ENCODE measurements around the gene SHBG.

DNA sequence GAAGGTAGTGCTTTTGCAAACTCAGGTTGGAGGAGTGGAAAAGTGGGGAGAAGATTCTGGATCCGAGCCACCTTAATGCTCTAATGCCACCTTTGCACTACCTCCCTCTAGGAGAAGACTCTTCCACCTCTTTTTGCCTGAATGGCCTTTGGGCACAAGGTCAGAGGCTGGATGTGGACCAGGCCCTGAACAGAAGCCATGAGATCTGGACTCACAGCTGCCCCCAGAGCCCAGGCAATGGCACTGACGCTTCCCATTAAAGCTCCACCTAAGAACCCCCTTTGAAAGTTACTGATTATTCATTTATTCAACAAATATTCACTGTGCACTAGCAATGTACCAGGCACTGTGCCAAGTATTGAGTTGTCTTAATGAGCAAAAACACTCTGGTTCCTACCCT lies 3.2 kb downstream of the SHBG start:
- TF ChIP-seq, protein P1, sequence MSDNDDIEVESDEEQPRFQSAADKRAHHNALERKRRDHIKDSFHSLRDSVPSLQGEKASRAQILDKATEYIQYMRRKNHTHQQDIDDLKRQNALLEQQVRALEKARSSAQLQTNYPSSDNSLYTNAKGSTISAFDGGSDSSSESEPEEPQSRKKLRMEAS (IDR thresholded peaks at IDR 0.05; ENCODE audit: low read depth, low read length): no peak
- TF ChIP-seq, protein P2, sequence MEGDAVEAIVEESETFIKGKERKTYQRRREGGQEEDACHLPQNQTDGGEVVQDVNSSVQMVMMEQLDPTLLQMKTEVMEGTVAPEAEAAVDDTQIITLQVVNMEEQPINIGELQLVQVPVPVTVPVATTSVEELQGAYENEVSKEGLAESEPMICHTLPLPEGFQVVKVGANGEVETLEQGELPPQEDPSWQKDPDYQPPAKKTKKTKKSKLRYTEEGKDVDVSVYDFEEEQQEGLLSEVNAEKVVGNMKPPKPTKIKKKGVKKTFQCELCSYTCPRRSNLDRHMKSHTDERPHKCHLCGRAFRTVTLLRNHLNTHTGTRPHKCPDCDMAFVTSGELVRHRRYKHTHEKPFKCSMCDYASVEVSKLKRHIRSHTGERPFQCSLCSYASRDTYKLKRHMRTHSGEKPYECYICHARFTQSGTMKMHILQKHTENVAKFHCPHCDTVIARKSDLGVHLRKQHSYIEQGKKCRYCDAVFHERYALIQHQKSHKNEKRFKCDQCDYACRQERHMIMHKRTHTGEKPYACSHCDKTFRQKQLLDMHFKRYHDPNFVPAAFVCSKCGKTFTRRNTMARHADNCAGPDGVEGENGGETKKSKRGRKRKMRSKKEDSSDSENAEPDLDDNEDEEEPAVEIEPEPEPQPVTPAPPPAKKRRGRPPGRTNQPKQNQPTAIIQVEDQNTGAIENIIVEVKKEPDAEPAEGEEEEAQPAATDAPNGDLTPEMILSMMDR (IDR thresholded peaks at IDR 0.05; ENCODE audit: low read depth, low read length): no peak
